Measurements from ENCODE around the gene TEDC2.

DNA sequence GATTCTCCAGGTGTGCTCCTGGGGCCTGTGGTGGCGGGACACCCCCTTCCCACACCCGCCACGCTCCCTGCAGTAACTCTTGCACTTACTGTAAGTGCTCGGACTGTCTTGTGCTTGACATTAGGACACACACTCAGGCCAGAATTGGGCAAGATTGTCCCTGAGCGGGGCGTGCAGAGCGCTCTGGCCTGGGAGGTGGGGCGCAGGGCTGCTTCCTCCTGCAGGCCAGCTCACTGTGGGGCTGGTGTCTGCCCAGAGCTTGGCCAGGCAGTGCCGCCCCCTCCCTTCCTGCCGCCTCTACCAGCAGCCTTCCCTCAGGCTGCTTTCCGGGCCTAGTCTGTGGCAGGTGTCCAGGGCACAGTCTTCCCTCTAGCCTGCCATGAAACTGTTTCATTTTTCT, 47.8 kb downstream of the TEDC2 start:
- TF ChIP-seq EZH2phosphoT487 (IDR thresholded peaks at IDR 0.05; ENCODE audit: borderline replicate concordance, low read depth, low read length) (no peak), CTCF (conservative IDR thresholded peaks at IDR 0.05; ENCODE audit: low read length) (no peak)
